Right lobe of liver (tissue), 6 donors: ENCODE measurements around the gene PCNT. TPM values are rescaled to one million over a fixed set of nuclear protein-coding genes. Genes with fewer than 3 reads are reported as not detected.

ENCODE experiments used
- ATAC-seq, 4 donors: fragments of 200-7000 bp; cut with Tn5 transposase; one replicate each; pipeline ENCODE4 v1.9.1; 2020; ENCODE audit warnings: mild to moderate bottlenecking in 4 of 4, moderate library complexity in 4 of 4
- DNase-seq, 3 donors: peaks; one replicate each; pipeline ENCODE4 v3.0.0-alpha.2; 2020
- H3K27ac ChIP-seq, 3 donors: fragments of 200-600 bp; one replicate each; pipeline ENCODE4 v1.8.0; 2022
- H3K27me3 ChIP-seq, 2 donors: fragments of 200-600 bp; one replicate each; pipeline ENCODE4 v1.8.0; 2022
- H3K36me3 ChIP-seq, 4 donors: fragments of 200-600 bp; sonication (generic) in 1 of 4; one replicate each; pipeline versions ENCODE4 v1.5.1 to v1.8.0; 2017 to 2022; ENCODE audit warnings: control low read depth in 1 of 4
- H3K4me1 ChIP-seq, 4 donors: fragments of 200-600 bp; sonication (generic) in 1 of 4; one replicate each; pipeline versions ENCODE4 v1.5.1 to v1.8.0; 2017 to 2022; ENCODE audit warnings: control low read depth in 1 of 4
- H3K4me3 ChIP-seq, 3 donors: fragments of 200-600 bp; one replicate each; pipeline ENCODE4 v1.8.0; 2022
- H3K9me3 ChIP-seq, 4 donors: fragments of 200-600 bp; sonication (generic) in 1 of 4; one replicate each; pipeline versions ENCODE4 v1.5.1 to v1.8.0; 2017 to 2022; ENCODE audit warnings: control low read depth in 1 of 4
- POLR2A ChIP-seq: fragments of 450-650 bp; IDR thresholded peaks from one replicate; pipeline ENCODE4 v1.6.1; 2017; ENCODE audit warnings: antibody characterized with exemption, mild to moderate bottlenecking
- WGBS: methylation state at CpG from one replicate; pipeline ENCODE4 v1.1.6; 2018; ENCODE audit warnings: low coverage, low lambda C conversion rate; ENCODE audit not compliant: insufficient coverage; ENCODE audit errors: missing lambda C conversion rate; 5-methylcytosine and 5-hydroxymethylcytosine counted together
- intact Hi-C, 2 donors: fragments of 100-400 bp; cut with DNase I; formaldehyde crosslinking; loops; one replicate each; pipeline versions ENCODE4 v1.11.2 to v1.14.1; 2022
- total RNA-seq, 6 experiments: library from RNA; depleted of rRNA in 2 of 6; stranded (reverse); fragments of >200 nt in 2 of 6; fragmentation: NEBNext Ultra II Directional in 3 of 6; extraction: Animal tissue kit (Norgen Biotek cat#: 25700) in 3 of 6; gene quantifications; one replicate each; pipeline versions ENCODE4 v1.1.0 to v1.2.4, GENCODE V29; 2016 to 2023
- TF ChIP-seq, protein P1 (sequence below), 4 donors: fragments of 200-600 bp in 3 of 4; fragments of 450-650 bp in 1 of 4; IDR thresholded peaks; one replicate each; pipeline versions ENCODE4 v1.5.1 to v1.8.0; 2016 to 2022; ENCODE audit warnings: antibody characterized with exemption in 4 of 4, mild to moderate bottlenecking in 2 of 4
- donor health status: DM: no; HTN: yes; CAD: no.
- donor health status: DM: no; HTN: no; CAD: no.
- donor health status: DM: no; HTN: no; CAD: no.
- donor health status: DM: no; HTN: yes; CAD: no.
- donor health status: DM: no; HTN: yes; CAD: no.

Gene PCNT
- total RNA-seq, 6 experiments from 2014 or later: 9.9 to 18.2 (median 14.1) TPM

DNA sequence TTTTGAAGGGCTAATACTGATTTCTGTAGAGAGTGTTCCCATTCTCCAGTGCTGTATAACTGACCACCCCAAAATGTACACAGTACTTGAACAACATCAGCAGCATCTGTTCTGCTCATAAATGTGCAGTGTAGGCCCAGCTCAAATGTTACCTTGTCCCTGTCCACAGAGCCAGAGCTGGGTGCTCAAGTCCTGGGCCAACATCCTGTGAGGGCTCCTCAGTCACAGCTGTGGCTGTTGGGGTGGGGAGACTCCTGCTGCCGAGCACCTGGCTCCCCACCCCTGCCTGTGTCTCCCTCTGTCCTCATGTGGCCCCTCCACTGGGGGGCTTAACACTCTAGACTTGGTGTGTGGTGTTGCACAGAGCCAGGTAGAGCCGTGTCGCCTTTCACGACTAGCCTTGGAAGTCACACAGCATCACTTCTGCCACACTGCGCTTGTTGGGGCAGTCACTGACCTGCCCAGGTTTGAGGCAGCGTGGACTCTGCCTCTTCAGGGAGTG, 165.3 kb downstream of the PCNT start:
- Histone ChIP-seq H3K27ac (no peak overlapping the region), H3K36me3 (no peaks in the 10 kb centered on the region), H3K27me3 (no peaks in the 10 kb centered on the region), H3K9me3 (no peaks in the 10 kb centered on the region), H3K4me1 (no peaks in the 10 kb centered on the region), H3K4me3 (no peak overlapping the region)
- ATAC-seq: no peak
- intact Hi-C loops: no loop called here
- no peak for TF ChIP-seq POLR2A
- TF ChIP-seq, protein P1, sequence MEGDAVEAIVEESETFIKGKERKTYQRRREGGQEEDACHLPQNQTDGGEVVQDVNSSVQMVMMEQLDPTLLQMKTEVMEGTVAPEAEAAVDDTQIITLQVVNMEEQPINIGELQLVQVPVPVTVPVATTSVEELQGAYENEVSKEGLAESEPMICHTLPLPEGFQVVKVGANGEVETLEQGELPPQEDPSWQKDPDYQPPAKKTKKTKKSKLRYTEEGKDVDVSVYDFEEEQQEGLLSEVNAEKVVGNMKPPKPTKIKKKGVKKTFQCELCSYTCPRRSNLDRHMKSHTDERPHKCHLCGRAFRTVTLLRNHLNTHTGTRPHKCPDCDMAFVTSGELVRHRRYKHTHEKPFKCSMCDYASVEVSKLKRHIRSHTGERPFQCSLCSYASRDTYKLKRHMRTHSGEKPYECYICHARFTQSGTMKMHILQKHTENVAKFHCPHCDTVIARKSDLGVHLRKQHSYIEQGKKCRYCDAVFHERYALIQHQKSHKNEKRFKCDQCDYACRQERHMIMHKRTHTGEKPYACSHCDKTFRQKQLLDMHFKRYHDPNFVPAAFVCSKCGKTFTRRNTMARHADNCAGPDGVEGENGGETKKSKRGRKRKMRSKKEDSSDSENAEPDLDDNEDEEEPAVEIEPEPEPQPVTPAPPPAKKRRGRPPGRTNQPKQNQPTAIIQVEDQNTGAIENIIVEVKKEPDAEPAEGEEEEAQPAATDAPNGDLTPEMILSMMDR (IDR thresholded peaks at IDR 0.05): no peak
- DNase-seq: no peak
- WGBS: 100% methylated on average over 1 of the region's 6 CpGs

GRCh38 chr21:46489800-46490199, 165.8 kb downstream of the PCNT start:
- Histone ChIP-seq H3K9me3 (no peaks in the 10 kb centered on the region), H3K27ac (no peak overlapping the region), H3K4me3 (no peak overlapping the region), H3K4me1 (no peaks in the 10 kb centered on the region), H3K27me3 (no peaks in the 10 kb centered on the region), H3K36me3 (no peaks in the 10 kb centered on the region)
- ATAC-seq (no peak), DNase-seq (no peak)
- WGBS: 100% methylated on average over 1 of the region's 10 CpGs
- intact Hi-C loops: no loop called here
- TF ChIP-seq, protein P1 (IDR thresholded peaks at IDR 0.05): no peak
- TF ChIP-seq POLR2A: no peak

DNA sequence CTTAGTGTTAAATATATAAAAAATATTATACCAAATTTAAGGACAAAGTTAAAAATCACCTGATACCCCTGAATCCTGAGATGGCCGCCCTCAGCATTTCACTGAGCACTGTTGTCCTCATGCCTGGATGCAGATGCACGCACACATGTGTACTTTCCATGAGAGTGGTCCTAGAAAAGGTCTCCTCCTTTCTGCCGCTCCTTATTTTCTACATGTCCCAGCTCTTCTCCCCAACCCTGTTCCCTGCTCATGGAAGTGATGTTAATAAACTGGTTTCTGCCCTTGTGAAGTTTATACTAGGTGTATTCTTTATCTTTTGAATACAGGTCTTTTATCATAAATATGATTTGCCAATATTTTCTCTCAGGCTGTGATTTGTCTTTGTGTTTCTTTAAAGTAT, 167.6 kb downstream of the PCNT start:
- H3K27me3 ChIP-seq: no peaks in the 10 kb centered on the region
- no peak for ATAC-seq
- no peaks in the 10 kb centered on the region for H3K4me1 ChIP-seq
- 96% methylated on average over 3 of the region's 3 CpGs for WGBS
- TF ChIP-seq POLR2A: no peak
- TF ChIP-seq, protein P1 (IDR thresholded peaks at IDR 0.05): no peak
- DNase-seq: no peak
- H3K36me3 ChIP-seq: peaks cover 0 to 6% (median 0%) of the 10 kb centered on the region in 4 donors
- intact Hi-C loops: no loop called here
- H3K4me3 ChIP-seq: no peak overlapping the region
- no peak overlapping the region for H3K27ac ChIP-seq
- no peaks in the 10 kb centered on the region for H3K9me3 ChIP-seq

- 81% methylated on average over 3 of the region's 5 CpGs for WGBS
- TF ChIP-seq, protein P1 (IDR thresholded peaks at IDR 0.05): no peak
- TF ChIP-seq POLR2A: no peak
- intact Hi-C loops: no loop called here
- DNase-seq (no peak), ATAC-seq (no peak)
- no peaks in the 10 kb centered on the region for H3K9me3 ChIP-seq
- H3K27me3 ChIP-seq: no peaks in the 10 kb centered on the region
- no peak overlapping the region for H3K27ac ChIP-seq
- no peak overlapping the region for H3K4me3 ChIP-seq
- H3K36me3 ChIP-seq: peaks cover 0 to 15% (median 0%) of the 10 kb centered on the region in 4 donors
- H3K4me1 ChIP-seq: no peaks in the 10 kb centered on the region
Measured at GRCh38 chr21:46492851-46493250, 168.9 kb downstream of the PCNT start.

- Histone ChIP-seq H3K36me3 (peaks cover 0 to 18% (median under 1%) of the 10 kb centered on the region in 4 donors), H3K9me3 (no peaks in the 10 kb centered on the region), H3K4me3 (no peak overlapping the region), H3K4me1 (no peaks in the 10 kb centered on the region), H3K27me3 (no peaks in the 10 kb centered on the region), H3K27ac (no peak overlapping the region)
- TF ChIP-seq, protein P1 (IDR thresholded peaks at IDR 0.05): no peak
- no peak for TF ChIP-seq POLR2A
- no peak for DNase-seq
- ATAC-seq: no peak
- intact Hi-C loops: no loop called here
- WGBS: 99% methylated on average over 6 of the region's 6 CpGs
Measured at GRCh38 chr21:46493828-46494227, 169.9 kb downstream of the PCNT start.
